NCI-H2227 treated with DMSO at 0.1 percent for 48 hours (cell line): Measurements from ENCODE around the gene PIPOX.

ENCODE experiments used
- DNase-seq: peaks from one replicate; lab custom pipeline; 2025; lab: John Stamatoyannopoulos, UW

The PIPOX gene

GRCh38 chr17:29099527-29099926, 56.6 kb downstream of the PIPOX start:
- no peak for DNase-seq

GRCh38 chr17:29100296-29100695, 57.4 kb downstream of the PIPOX start:
- no peak for DNase-seq

- DNase-seq: no peak
These were observed 59.1 kb downstream of the PIPOX start for GRCh38 chr17:29102046-29102445.

- DNase-seq: no peak
These were observed 59.8 kb downstream of the PIPOX start for GRCh38 chr17:29102741-29103181.

- DNase-seq: no peak
These were observed 60.4 kb downstream of the PIPOX start for GRCh38 chr17:29103341-29103740.
